MM.1S (cell line): ENCODE data around the gene STK32A.

Source experiments
- DNase-seq: peaks from one replicate; pipeline ENCODE4 v3.0.0-alpha.2; 2015
- H2AFZ ChIP-seq: fragments of 300-600 bp; sonication (generic); 2 replicates; pipeline ENCODE4 v1.6.0; 2016; ENCODE audit warnings: antibody characterized with exemption, low read length
- H3F3A ChIP-seq: fragments of 300-600 bp; sonication (generic); 2 replicates; pipeline ENCODE4 v1.6.1; 2016; ENCODE audit warnings: mild to moderate bottlenecking, antibody characterized with exemption, low read length, moderate library complexity, mixed read lengths; ENCODE audit not compliant: insufficient read depth
- H3K27ac ChIP-seq: fragments of 300-600 bp; sonication (generic); 2 replicates; pipeline ENCODE4 v1.5.1; 2016; ENCODE audit warnings: mild to moderate bottlenecking, low read length
- H3K27me3 ChIP-seq: fragments of 300-600 bp; sonication (generic); replicated peaks from 2 replicates; pipeline ENCODE4 v1.6.0; 2016; ENCODE audit warnings: low read length; ENCODE audit not compliant: insufficient read depth
- H3K36me3 ChIP-seq: fragments of 300-600 bp; sonication (generic); replicated peaks from 2 replicates; pipeline ENCODE4 v1.6.1; 2016; ENCODE audit warnings: mild to moderate bottlenecking, low read length, mixed read lengths; ENCODE audit not compliant: insufficient read depth
- H3K4me1 ChIP-seq: fragments of 300-600 bp; sonication (generic); 2 replicates; pipeline ENCODE4 v1.6.1; 2016; ENCODE audit warnings: low read length, mixed read lengths
- H3K4me2 ChIP-seq: fragments of 300-600 bp; sonication (generic); 2 replicates; pipeline ENCODE4 v1.6.0; 2016; ENCODE audit warnings: low read depth, low read length
- H3K4me3 ChIP-seq: fragments of 300-600 bp; sonication (generic); 2 replicates; pipeline ENCODE4 v1.5.1; 2016; ENCODE audit warnings: low read length, mixed read lengths
- H3K79me2 ChIP-seq: fragments of 300-600 bp; sonication (generic); 2 replicates; pipeline ENCODE4 v1.6.1; 2016; ENCODE audit warnings: mixed run types, low read length, mixed read lengths
- H3K9ac ChIP-seq: fragments of 300-600 bp; sonication (generic); 2 replicates; pipeline ENCODE4 v1.6.1; 2016; ENCODE audit warnings: low read length, mixed read lengths
- H3K9me2 ChIP-seq: fragments of 300-600 bp; sonication (generic); replicated peaks from 2 replicates; pipeline ENCODE4 v1.6.1; 2016; ENCODE audit warnings: mild to moderate bottlenecking, low read length, mixed read lengths; ENCODE audit not compliant: insufficient read depth
- H3K9me3 ChIP-seq: fragments of 300-600 bp; sonication (generic); replicated peaks from 2 replicates; pipeline ENCODE4 v1.6.1; 2016; ENCODE audit warnings: mild to moderate bottlenecking, low read length, mixed read lengths; ENCODE audit not compliant: insufficient read depth
- H4K20me1 ChIP-seq: fragments of 300-600 bp; sonication (generic); 2 replicates; pipeline ENCODE4 v1.6.1; 2016; ENCODE audit warnings: mild to moderate bottlenecking, low read length, moderate library complexity, mixed read lengths; ENCODE audit not compliant: insufficient read depth
- CTCF ChIP-seq: fragments of 300-600 bp; sonication (generic); IDR thresholded peaks from 2 replicates; pipeline ENCODE4 v1.5.1; 2016; ENCODE audit warnings: antibody characterized with exemption, low read length, mixed read lengths
- EZH2 ChIP-seq: fragments of 300-600 bp; sonication (generic); optimal IDR thresholded peaks from 2 replicates; pipeline ENCODE3; 2017; ENCODE audit warnings: low read depth, mild to moderate bottlenecking, antibody characterized with exemption, low read length, mixed read lengths
- EZH2phosphoT487 ChIP-seq: fragments of 300-600 bp; sonication (generic); IDR thresholded peaks from 2 replicates; pipeline ENCODE4 v1.6.1; 2018; ENCODE audit warnings: antibody characterized with exemption, low read length

Gene STK32A

GRCh38 chr5:147390654-147391225 is 155.9 kb downstream of the STK32A start:
- H3K36me3 ChIP-seq: no peaks in the 10 kb centered on the region
- H4K20me1 ChIP-seq: no peaks in the 10 kb centered on the region
- H2AFZ ChIP-seq: no peak overlapping the region
- H3K9ac ChIP-seq: no peak overlapping the region
- no peak for DNase-seq
- no peaks in the 10 kb centered on the region for H3K27me3 ChIP-seq
- H3K4me1 ChIP-seq: peaks cover 13% of the 10 kb centered on the region
- H3K9me2 ChIP-seq: no peaks in the 10 kb centered on the region
- H3K9me3 ChIP-seq: no peaks in the 10 kb centered on the region
- no peaks in the 10 kb centered on the region for H3K79me2 ChIP-seq
- H3K4me2 ChIP-seq: no peak overlapping the region
- H3K4me3 ChIP-seq: no peak overlapping the region
- H3F3A ChIP-seq: 0 out of 2 replicates have a peak, but pooled peaks cover 3% of the 10 kb centered on the region
- no peak overlapping the region for H3K27ac ChIP-seq
- no peak for TF ChIP-seq CTCF
- TF ChIP-seq EZH2phosphoT487: no peak
- TF ChIP-seq EZH2: no peak

- H3K9me3 ChIP-seq: no peaks in the 10 kb centered on the region
- no peak overlapping the region for H3K27ac ChIP-seq
- H3K4me1 ChIP-seq: peaks cover 13% of the 10 kb centered on the region
- H2AFZ ChIP-seq: no peak overlapping the region
- TF ChIP-seq EZH2 (no peak), CTCF (peak; percentile 48)
- H3K4me3 ChIP-seq: no peak overlapping the region
- H3K79me2 ChIP-seq: no peaks in the 10 kb centered on the region
- DNase-seq: peak; percentile 20
- 0 out of 2 replicates have a peak, but pooled peaks cover 3% of the 10 kb centered on the region for H3F3A ChIP-seq
- no peaks in the 10 kb centered on the region for H3K27me3 ChIP-seq
- no peaks in the 10 kb centered on the region for H3K9me2 ChIP-seq
- H3K4me2 ChIP-seq: no peak overlapping the region
- no peak overlapping the region for H3K9ac ChIP-seq
- H3K36me3 ChIP-seq: no peaks in the 10 kb centered on the region
- H4K20me1 ChIP-seq: no peaks in the 10 kb centered on the region
Measured at GRCh38 chr5:147391781-147392180, 157.0 kb downstream of the STK32A start.

- no peak for TF ChIP-seq EZH2
- TF ChIP-seq CTCF: no peak
- TF ChIP-seq EZH2phosphoT487: no peak
- Histone ChIP-seq H3K4me2 (no peak overlapping the region), H3K36me3 (no peaks in the 10 kb centered on the region)
Measured at GRCh38 chr5:147393874-147394672, 159.2 kb downstream of the STK32A start.

More at GRCh38 chr5:147393874-147394672, 159.2 kb downstream of the STK32A start:
- no peaks in the 10 kb centered on the region for H3F3A ChIP-seq
- H3K27ac ChIP-seq: no peak overlapping the region
- H3K9me2 ChIP-seq: no peaks in the 10 kb centered on the region
- H2AFZ ChIP-seq: no peak overlapping the region
- no peak overlapping the region for H3K4me3 ChIP-seq
- no peaks in the 10 kb centered on the region for H3K79me2 ChIP-seq
- H4K20me1 ChIP-seq: no peaks in the 10 kb centered on the region
- no peak overlapping the region for H3K9ac ChIP-seq
- no peaks in the 10 kb centered on the region for H3K27me3 ChIP-seq
- DNase-seq: no peak
- H3K9me3 ChIP-seq: no peaks in the 10 kb centered on the region
- H3K4me1 ChIP-seq: peaks cover 3% of the 10 kb centered on the region
